Activated CD4-positive, alpha-beta T cell treated with anti-CD3 and anti-CD28 coated beads, Interleukin-2, amount 50 U/mL, for 16 hours (primary cell): ENCODE results near the gene HAAO.

Source experiments
- DNase-seq: peaks from one replicate; pipeline ENCODE4 v3.0.0-alpha.2; 2020

Gene HAAO

GRCh38 chr2:42792087-42792582, 248 bp downstream of the HAAO start:
- no peak for DNase-seq

GRCh38 chr2:42791606-42792005, 777 bp downstream of the HAAO start:
- DNase-seq, result no peak

GRCh38 chr2:42789751-42790150, 2.6 kb downstream of the HAAO start:
- DNase-seq, result no peak

- DNase-seq, result no peak
Observed at GRCh38 chr2:42788882-42789281, 3.5 kb downstream of the HAAO start.

- DNase-seq, result no peak
Observed at GRCh38 chr2:42788478-42788793, 3.9 kb downstream of the HAAO start.

- no peak for DNase-seq
Observed at GRCh38 chr2:42787788-42788477, 4.5 kb downstream of the HAAO start.

- DNase-seq, result no peak
Observed at GRCh38 chr2:42787424-42787787, 5.0 kb downstream of the HAAO start.

- no peak for DNase-seq
Observed at GRCh38 chr2:42786561-42787345, 5.6 kb downstream of the HAAO start.

GRCh38 chr2:42784204-42784880, 8.0 kb downstream of the HAAO start:
- DNase-seq, result no peak

- no peak for DNase-seq
Observed at GRCh38 chr2:42783511-42783910, 8.9 kb downstream of the HAAO start.

- DNase-seq, result no peak
Observed at GRCh38 chr2:42781181-42781580, 11.2 kb downstream of the HAAO start.

GRCh38 chr2:42777883-42778805, 14.2 kb downstream of the HAAO start:
- no peak for DNase-seq

- no peak for DNase-seq
Observed at GRCh38 chr2:42775810-42776209, 16.6 kb downstream of the HAAO start.

- DNase-seq, result no peak
Observed at GRCh38 chr2:42775186-42775585, 17.2 kb downstream of the HAAO start.

GRCh38 chr2:42771546-42772153, 20.7 kb downstream of the HAAO start:
- DNase-seq, result no peak

- DNase-seq, result no peak
Observed at GRCh38 chr2:42770288-42771131, 21.9 kb downstream of the HAAO start.

- DNase-seq, result no peak
Observed at GRCh38 chr2:42769583-42770287, 22.6 kb downstream of the HAAO start.

GRCh38 chr2:42768706-42769256, 23.6 kb downstream of the HAAO start:
- no peak for DNase-seq

- DNase-seq, result no peak
Observed at GRCh38 chr2:42767899-42768705, 24.3 kb downstream of the HAAO start.
